GM13976 (cell line): ENCODE data around the gene VGF.
"Not testable (repeated sequence)": the region's sequence is repeated elsewhere in the genome, so short reads cannot be mapped to it uniquely, and the experiment has no call there.

Source experiments
- DNase-seq: peaks from one replicate; pipeline ENCODE4 v3.0.0; 2012; ENCODE audit warnings: low spot score
- CTCF ChIP-seq: IDR thresholded peaks from 2 replicates; pipeline ENCODE4 v1.5.1; 2012; ENCODE audit warnings: borderline replicate concordance, mild to moderate bottlenecking; ENCODE audit not compliant: insufficient read depth; ENCODE audit errors: extremely low read depth, missing control alignments, control extremely low read depth
- in situ Hi-C: fragments of 300-500 bp; cut with MboI; formaldehyde crosslinking; loops from one replicate; pipeline ENCODE4 v1.12.0; 2022; ENCODE audit warnings: low sequenced_read_pairs, mixed read lengths, inconsistent platforms; ENCODE audit not compliant: unreplicated experiment

Gene VGF

DNA sequence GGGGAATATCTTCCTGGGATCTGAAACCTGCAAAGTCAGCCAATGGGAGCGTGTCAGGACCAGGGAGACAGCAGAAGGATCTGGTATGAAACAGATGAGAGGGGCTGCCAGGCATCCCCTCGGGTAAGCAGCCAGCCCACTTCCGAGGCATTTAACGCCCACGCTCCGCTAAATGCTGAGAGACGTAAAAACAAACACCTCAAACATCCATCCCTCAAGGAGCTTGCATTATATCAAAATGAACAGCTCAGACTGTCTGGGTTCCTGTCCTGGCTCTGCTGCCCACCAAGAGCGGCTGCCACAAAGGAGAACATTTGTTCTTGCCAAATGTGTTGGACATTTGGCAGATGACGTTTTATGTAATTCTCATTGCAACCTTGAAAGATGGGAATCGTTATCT lies 45.5 kb downstream of the VGF start:
- in situ Hi-C loops: no loop called here
- no peak for DNase-seq
- TF ChIP-seq CTCF: no peak

DNA sequence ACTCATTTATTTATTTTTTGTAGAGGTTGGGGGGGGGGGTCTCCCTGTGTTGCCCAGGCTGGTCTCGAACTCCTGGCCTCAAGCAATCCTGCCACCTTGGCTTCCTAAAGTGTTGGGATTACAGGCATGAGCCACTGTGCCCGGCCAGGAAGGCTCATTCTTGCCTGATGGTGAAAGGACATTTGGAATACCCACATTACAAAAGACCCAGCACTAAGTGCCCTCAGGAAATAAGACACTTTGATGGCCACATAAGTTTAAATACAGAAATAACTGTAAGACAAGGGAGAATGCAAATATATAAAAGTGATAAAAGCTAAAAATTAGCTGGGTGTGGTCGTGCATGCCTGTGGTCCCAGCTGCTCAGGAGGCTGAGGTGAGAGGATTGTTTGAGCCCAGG lies 46.5 kb downstream of the VGF start:
- DNase-seq: no peak
- in situ Hi-C loops: no loop called here
- no peak for TF ChIP-seq CTCF

DNA sequence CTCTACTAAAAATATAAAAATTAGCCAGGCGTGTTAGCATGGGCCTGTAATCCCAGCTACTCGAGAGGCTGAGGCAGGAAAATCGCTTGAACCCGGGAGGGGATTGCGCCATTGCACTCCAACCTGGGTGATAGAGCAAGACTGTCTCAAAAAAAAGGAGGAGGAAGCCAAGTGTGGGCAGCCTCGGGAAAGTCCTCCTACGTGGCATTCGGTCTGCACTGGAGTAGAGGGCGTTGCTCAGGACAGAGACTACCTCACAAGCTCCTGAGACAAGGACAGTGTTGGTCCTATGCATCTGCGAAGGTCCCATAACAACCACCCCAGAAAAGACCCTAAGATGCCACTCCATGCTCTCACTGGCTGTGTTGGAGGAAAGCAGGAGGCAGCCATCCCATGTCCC lies 48.5 kb downstream of the VGF start:
- TF ChIP-seq CTCF: no peak
- DNase-seq: no peak
- in situ Hi-C loops: no loop called here

DNA sequence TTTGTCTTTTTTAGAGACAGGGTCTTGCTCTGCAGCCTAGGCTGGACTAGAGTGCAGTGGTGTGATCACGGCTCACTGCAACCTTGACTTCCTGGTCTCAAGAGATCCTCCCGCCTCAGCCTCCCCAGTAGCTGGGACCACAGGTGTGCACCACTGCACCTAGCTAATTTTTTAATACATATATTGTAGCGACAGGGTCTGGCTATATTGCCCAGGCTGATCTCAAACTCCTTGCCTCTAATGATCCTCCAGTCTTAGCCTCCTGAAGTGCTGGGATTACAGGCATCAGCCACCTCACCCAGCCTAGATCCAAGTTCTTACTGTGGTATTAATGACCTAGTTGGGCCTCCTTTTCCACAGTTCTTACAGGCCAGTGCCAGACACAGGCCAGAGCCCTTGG lies 50.2 kb downstream of the VGF start:
- in situ Hi-C loops: no loop called here
- DNase-seq: no peak
- no peak for TF ChIP-seq CTCF

DNA sequence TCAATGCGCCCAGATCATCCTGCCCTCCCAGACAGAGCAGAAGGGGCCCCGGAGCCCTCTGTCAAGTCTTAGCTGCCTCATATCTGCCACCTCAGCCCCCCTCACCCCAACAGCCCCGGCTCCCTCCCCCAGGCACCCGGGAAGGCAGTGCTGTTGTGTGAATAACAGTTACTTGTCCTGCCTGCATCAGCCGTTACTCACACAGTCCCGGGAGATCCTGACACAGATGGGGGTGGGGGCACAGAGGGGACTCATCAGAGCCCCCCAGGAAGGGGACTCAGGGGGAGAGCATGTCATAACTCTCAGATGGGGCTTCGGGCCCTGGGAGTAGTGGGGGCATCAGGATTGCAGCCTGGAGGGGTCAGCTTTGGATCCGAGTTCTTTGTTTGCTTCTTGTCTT lies 50.9 kb downstream of the VGF start:
- no peak for DNase-seq
- no peak for TF ChIP-seq CTCF
- in situ Hi-C loops: no loop called here

- in situ Hi-C loops: no loop called here
- TF ChIP-seq CTCF: no peak
These were observed 51.5 kb downstream of the VGF start for GRCh38 chr7:101113836-101114235.

DNA sequence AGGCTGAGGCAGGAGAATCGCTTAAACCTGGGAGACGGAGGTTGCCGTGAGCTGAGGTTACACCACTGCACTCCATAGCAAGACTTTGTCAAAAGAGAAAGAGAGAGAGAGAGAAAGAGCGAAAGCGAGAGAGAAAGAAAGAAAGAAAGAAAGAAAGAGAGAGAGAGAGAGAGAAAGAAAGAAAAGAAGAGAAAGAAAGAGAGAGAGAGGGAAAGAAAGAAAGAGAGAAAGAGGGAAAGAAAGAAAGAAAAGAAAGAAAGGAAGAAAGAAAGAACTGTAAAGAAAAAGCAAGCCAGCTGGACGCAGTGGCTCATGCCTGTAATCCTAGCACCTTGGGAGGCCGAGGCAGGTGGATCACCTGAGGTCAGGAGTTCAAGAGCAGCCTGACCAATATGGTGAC lies 52.2 kb downstream of the VGF start:
- in situ Hi-C loops, DNase-seq: not testable (repeated sequence)

More at GRCh38 chr7:101113836-101114235, 51.5 kb downstream of the VGF start:
- no peak for DNase-seq
